CD14-positive monocyte (primary cell): ENCODE data around the gene DOK6. TPM values are rescaled to one million over a fixed set of nuclear protein-coding genes. Genes with fewer than 3 reads are reported as not detected.

Experiments used
- DNase-seq, 3 donors: peaks; one replicate each; pipeline ENCODE4 v3.0.0-alpha.2; 2011 to 2022
- H2AFZ ChIP-seq: 2 replicates; pipeline ENCODE4 v1.6.0; 2012; ENCODE audit warnings: mild to moderate bottlenecking, low read depth, low read length, inconsistent platforms; ENCODE audit not compliant: insufficient read depth, poor library complexity, severe bottlenecking
- H3K27ac ChIP-seq, 2 donors: 1 replicate in 1 of 2; 2 replicates in 1 of 2; pipeline ENCODE4 v1.5.1; 2012 to 2013; ENCODE audit warnings: low read length in 2 of 2, control low read depth in 1 of 2, inconsistent platforms in 1 of 2, low read depth in 1 of 2, mild to moderate bottlenecking in 1 of 2
- H3K27me3 ChIP-seq, 2 donors: one replicate each; pipeline versions ENCODE4 v1.6.0 to v1.6.1; 2011 to 2013; ENCODE audit warnings: low read length in 2 of 2; ENCODE audit not compliant: control insufficient read depth in 2 of 2, insufficient read depth in 2 of 2
- H3K36me3 ChIP-seq, 2 donors: replicated peaks in 1 of 2; 1 replicate in 1 of 2; 2 replicates in 1 of 2; pipeline versions ENCODE4 v1.5.1 to v1.6.1; 2012 to 2013; ENCODE audit warnings: low read length in 2 of 2, control low read depth in 1 of 2, inconsistent platforms in 1 of 2, mild to moderate bottlenecking in 1 of 2; ENCODE audit not compliant: insufficient read depth in 2 of 2, control insufficient read depth in 1 of 2
- H3K4me1 ChIP-seq, 2 donors: 1 replicate in 1 of 2; 2 replicates in 1 of 2; pipeline versions ENCODE4 v1.5.1 to v1.6.1; 2012 to 2013; ENCODE audit warnings: low read length in 2 of 2, control low read depth in 1 of 2, inconsistent platforms in 1 of 2, mild to moderate bottlenecking in 1 of 2, moderate library complexity in 1 of 2; ENCODE audit not compliant: insufficient read depth in 2 of 2, control insufficient read depth in 1 of 2
- H3K4me2 ChIP-seq: replicated peaks from 2 replicates; pipeline ENCODE3; 2012; ENCODE audit warnings: low read length, moderate library complexity, mild to moderate bottlenecking; ENCODE audit not compliant: poor library complexity, severe bottlenecking; ENCODE audit errors: extremely low read depth
- H3K4me3 ChIP-seq, 3 experiments: fragments of 200-600 bp in 1 of 3; sonication (generic) in 1 of 3; replicated peaks in 1 of 3; 1 replicate in 2 of 3; 2 replicates in 1 of 3; pipeline ENCODE4 v1.5.1; 2011 to 2013; ENCODE audit warnings: low read length in 3 of 3, mild to moderate bottlenecking in 3 of 3, control low read depth in 2 of 3, low read depth in 2 of 3, inconsistent platforms in 1 of 3, moderate library complexity in 1 of 3
- H3K79me2 ChIP-seq: 2 replicates; pipeline ENCODE4 v1.6.0; 2012; ENCODE audit warnings: mild to moderate bottlenecking, control low read depth, inconsistent platforms, low read length, moderate library complexity; ENCODE audit not compliant: insufficient read depth
- H3K9ac ChIP-seq: 2 replicates; pipeline ENCODE4 v1.6.0; 2017; ENCODE audit warnings: low read length, mild to moderate bottlenecking; ENCODE audit not compliant: insufficient read depth, poor library complexity, severe bottlenecking
- H3K9me3 ChIP-seq, 2 donors: replicated peaks in 1 of 2; 1 replicate in 1 of 2; 2 replicates in 1 of 2; pipeline versions ENCODE4 v1.5.1 to v1.6.1; 2012 to 2013; ENCODE audit warnings: low read length in 2 of 2, control low read depth in 1 of 2; ENCODE audit not compliant: control insufficient read depth in 1 of 2, insufficient read depth in 1 of 2
- H4K20me1 ChIP-seq: 2 replicates; pipeline ENCODE4 v1.6.0; 2012; ENCODE audit warnings: mild to moderate bottlenecking, low read length, control low read depth, moderate library complexity; ENCODE audit not compliant: insufficient read depth
- H3K27ac Mint-ChIP-seq, 7 donors: one replicate each; pipeline ENCODE4 v1.8.0; 2020; ENCODE audit warnings: mild to moderate bottlenecking in 7 of 7, mixed read lengths in 7 of 7, moderate library complexity in 6 of 7, inconsistent platforms in 2 of 7
- H3K27me3 Mint-ChIP-seq, 3 donors: one replicate each; pipeline ENCODE4 v1.8.0; 2021 to 2022; ENCODE audit warnings: low read depth in 3 of 3, mild to moderate bottlenecking in 3 of 3, mixed read lengths in 3 of 3, moderate library complexity in 3 of 3, inconsistent platforms in 1 of 3
- H3K36me3 Mint-ChIP-seq, 2 donors: one replicate each; pipeline ENCODE4 v1.8.0; 2020; ENCODE audit warnings: mixed read lengths in 2 of 2, inconsistent platforms in 1 of 2, mild to moderate bottlenecking in 1 of 2
- H3K4me1 Mint-ChIP-seq: one replicate; pipeline ENCODE4 v1.8.0; 2020; ENCODE audit warnings: mild to moderate bottlenecking, mixed read lengths
- H3K4me3 Mint-ChIP-seq, 2 donors: one replicate each; pipeline ENCODE4 v1.8.0; 2020; ENCODE audit warnings: mild to moderate bottlenecking in 2 of 2, mixed read lengths in 2 of 2, moderate library complexity in 1 of 2
- H3K9me3 Mint-ChIP-seq, 7 donors: one replicate each; pipeline ENCODE4 v1.8.0; 2020 to 2022; ENCODE audit warnings: mixed read lengths in 7 of 7, mild to moderate bottlenecking in 6 of 7, moderate library complexity in 6 of 7, inconsistent platforms in 2 of 7
- CTCF ChIP-seq: fragments of 200-600 bp; IDR thresholded peaks from one replicate; pipeline ENCODE4 v1.8.0; 2022; ENCODE audit warnings: antibody characterized with exemption, mild to moderate bottlenecking
- WGBS: methylation state at CpG from one replicate; pipeline ENCODE4 v1.1.5; 2013; ENCODE audit warnings: missing lambda C conversion rate; ENCODE audit not compliant: insufficient coverage; 5-methylcytosine and 5-hydroxymethylcytosine counted together
- intact Hi-C, 2 donors: fragments of 100-400 bp; cut with micrococcal nuclease; formaldehyde crosslinking; loops; one replicate each; pipeline versions ENCODE4 v1.15.0 to v1.15.1; 2023
- polyA plus RNA-seq, 3 donors: library from polyadenylated mRNA; depleted of rRNA in 1 of 3; unstranded in 2 of 3; stranded (reverse) in 1 of 3; fragments of 300-500 nt in 2 of 3; fragments of >200 nt in 1 of 3; fragmentation: Illumina TruSeq in 2 of 3; gene quantifications; 1 replicate in 2 of 3; 2 replicates in 1 of 3; pipeline ENCODE4 v1.2.3, GENCODE V29; 2012 to 2021

The DOK6 gene
- polyA plus RNA-seq, 3 donors: not detected

GRCh38 chr18:69487488-69488394 is 87.1 kb downstream of the DOK6 start:
- no peak for TF ChIP-seq CTCF
- Histone ChIP-seq H3K79me2 (no peaks in the 10 kb centered on the region), H3K36me3 (no peaks in the 10 kb centered on the region), H3K9ac (no peak overlapping the region), H3K4me2 (no peak overlapping the region), H3K27me3 (no peaks in the 10 kb centered on the region), H3K4me1 (no peaks in the 10 kb centered on the region), H3K4me3 (no peak overlapping the region), H2AFZ (no peak overlapping the region), H3K27ac (no peak overlapping the region), H3K9me3 (no peaks in the 10 kb centered on the region), H4K20me1 (no peaks in the 10 kb centered on the region)
- Mint-ChIP-seq H3K27me3 (no peaks in the 10 kb centered on the region), H3K4me3 (no peak overlapping the region), H3K27ac (no peak overlapping the region), H3K9me3 (peaks cover 0 to 5% (median 3%) of the 10 kb centered on the region in 7 donors), H3K4me1 (no peaks in the 10 kb centered on the region), H3K36me3 (no peaks in the 10 kb centered on the region)
- 92% methylated on average over 5 of the region's 6 CpGs for WGBS
- no peak for DNase-seq
- intact Hi-C loops: no loop called here

GRCh38 chr18:69490072-69490471 is 89.4 kb downstream of the DOK6 start:
- Histone ChIP-seq H2AFZ (no peak overlapping the region), H3K9me3 (peaks cover 0 to 4% of the 10 kb centered on the region in 2 donors), H3K79me2 (no peaks in the 10 kb centered on the region), H3K4me1 (no peaks in the 10 kb centered on the region), H3K4me2 (no peak overlapping the region), H3K4me3 (no peak overlapping the region), H3K27ac (no peak overlapping the region), H4K20me1 (no peaks in the 10 kb centered on the region), H3K36me3 (no peaks in the 10 kb centered on the region), H3K27me3 (no peaks in the 10 kb centered on the region), H3K9ac (no peak overlapping the region)
- H3K4me3 Mint-ChIP-seq: no peak overlapping the region
- no CpG with 5 or more reads among the region's 1 CpG for WGBS
- no peak for DNase-seq
- no peaks in the 10 kb centered on the region for H3K4me1 Mint-ChIP-seq
- no peaks in the 10 kb centered on the region for H3K36me3 Mint-ChIP-seq
- intact Hi-C loops: no loop called here
- H3K9me3 Mint-ChIP-seq: peaks cover 0 to 6% (median 3%) of the 10 kb centered on the region in 7 donors
- no peak for TF ChIP-seq CTCF
- no peak overlapping the region for H3K27ac Mint-ChIP-seq
- no peaks in the 10 kb centered on the region for H3K27me3 Mint-ChIP-seq
